H9 (cell line): ENCODE data around the gene SERINC3. TPM values are rescaled to one million over a fixed set of nuclear protein-coding genes. Genes with fewer than 3 reads are reported as not detected.

Experiments
- DNase-seq: peaks from one replicate; pipeline ENCODE4 v3.0.0-alpha.2; 2017
- H2AFZ ChIP-seq: one replicate; pipeline ENCODE4 v1.6.1; 2013; ENCODE audit warnings: mild to moderate bottlenecking, low read length, control low read depth, moderate library complexity
- H2AK5ac ChIP-seq: 2 replicates; pipeline ENCODE4 v1.6.1; 2013; ENCODE audit warnings: low read length, control low read depth, mixed read lengths; ENCODE audit not compliant: insufficient read length
- H2BK120ac ChIP-seq: one replicate; pipeline ENCODE4 v1.6.1; 2013; ENCODE audit warnings: low read depth, mild to moderate bottlenecking, low read length, control low read depth, inconsistent platforms; ENCODE audit not compliant: poor library complexity, severe bottlenecking
- H2BK12ac ChIP-seq: 2 replicates; pipeline ENCODE4 v1.6.1; 2013; ENCODE audit warnings: low read length, control low read depth, mixed read lengths, low read depth; ENCODE audit not compliant: insufficient read length
- H2BK15ac ChIP-seq: 2 replicates; pipeline ENCODE4 v1.6.1; 2013; ENCODE audit warnings: low read depth, low read length, control low read depth
- H2BK20ac ChIP-seq: one replicate; pipeline ENCODE4 v1.6.1; 2013; ENCODE audit warnings: low read depth, mild to moderate bottlenecking, low read length, control low read depth, inconsistent platforms; ENCODE audit not compliant: poor library complexity, severe bottlenecking
- H2BK5ac ChIP-seq: 2 replicates; pipeline ENCODE4 v1.6.1; 2013; ENCODE audit warnings: low read length, control low read depth, mixed read lengths; ENCODE audit not compliant: insufficient read length
- H3K14ac ChIP-seq: 2 replicates; pipeline ENCODE4 v1.6.1; 2013; ENCODE audit warnings: low read length, control low read depth; ENCODE audit not compliant: insufficient read depth
- H3K18ac ChIP-seq: 2 replicates; pipeline ENCODE4 v1.6.1; 2013; ENCODE audit warnings: low read depth, mild to moderate bottlenecking, mixed read lengths, low read length, control low read depth; ENCODE audit not compliant: insufficient read length
- H3K23ac ChIP-seq: 2 replicates; pipeline ENCODE4 v1.6.1; 2013; ENCODE audit warnings: low read length, control low read depth, mixed read lengths, low read depth; ENCODE audit not compliant: insufficient read length
- H3K23me2 ChIP-seq: 2 replicates; pipeline ENCODE4 v1.6.1; 2013; ENCODE audit warnings: low read depth, mild to moderate bottlenecking, mixed read lengths, low read length, control low read depth; ENCODE audit not compliant: insufficient read length, poor library complexity, severe bottlenecking
- H3K27ac ChIP-seq: 2 replicates; pipeline ENCODE4 v1.5.1; 2013; ENCODE audit warnings: low read length, control low read depth, mixed read lengths, low read depth; ENCODE audit not compliant: insufficient read length
- H3K27me3 ChIP-seq: 2 replicates; pipeline ENCODE4 v1.6.1; 2013; ENCODE audit warnings: low read length, control low read depth, inconsistent platforms; ENCODE audit not compliant: insufficient read depth
- H3K4ac ChIP-seq: 2 replicates; pipeline ENCODE4 v1.6.1; 2013; ENCODE audit warnings: low read depth, mild to moderate bottlenecking, control low read depth, inconsistent platforms, low read length, moderate library complexity
- H3K4me1 ChIP-seq: 2 replicates; pipeline ENCODE4 v1.6.1; 2013; ENCODE audit warnings: low read length, control low read depth, inconsistent platforms; ENCODE audit not compliant: insufficient read depth
- H3K4me2 ChIP-seq: 2 replicates; pipeline ENCODE4 v1.6.1; 2013; ENCODE audit warnings: low read length, control low read depth, mixed read lengths; ENCODE audit not compliant: insufficient read length, insufficient read depth
- H3K56ac ChIP-seq: 2 replicates; pipeline ENCODE4 v1.6.1; 2013; ENCODE audit warnings: low read depth, mild to moderate bottlenecking, mixed read lengths, low read length, control low read depth; ENCODE audit not compliant: insufficient read length
- H3K79me1 ChIP-seq: 2 replicates; pipeline ENCODE4 v1.6.1; 2013; ENCODE audit warnings: low read depth, mild to moderate bottlenecking, moderate library complexity, low read length, control low read depth, inconsistent platforms; ENCODE audit not compliant: insufficient read depth, poor library complexity, severe bottlenecking
- H3K79me2 ChIP-seq: 2 replicates; pipeline ENCODE4 v1.6.1; 2013; ENCODE audit warnings: low read length, control low read depth, inconsistent platforms; ENCODE audit not compliant: insufficient read depth
- H3K9ac ChIP-seq: 2 replicates; pipeline ENCODE4 v1.6.1; 2013; ENCODE audit warnings: low read length, control low read depth, mixed read lengths; ENCODE audit not compliant: insufficient read length; ENCODE audit errors: extremely low read depth
- H3K9me3 ChIP-seq: one replicate; pipeline ENCODE4 v1.6.1; 2013; ENCODE audit warnings: low read depth, low read length, inconsistent platforms; ENCODE audit not compliant: control insufficient read depth
- H3T11ph ChIP-seq: one replicate; pipeline ENCODE4 v1.6.1; 2013; ENCODE audit warnings: mild to moderate bottlenecking, low read length, control low read depth, inconsistent platforms
- H4K20me1 ChIP-seq: one replicate; pipeline ENCODE4 v1.6.1; 2013; ENCODE audit not compliant: control insufficient read depth, insufficient read length, insufficient read depth
- H4K5ac ChIP-seq: 2 replicates; pipeline ENCODE4 v1.6.1; 2013; ENCODE audit warnings: low read depth, mild to moderate bottlenecking, mixed read lengths, low read length, control low read depth; ENCODE audit not compliant: insufficient read length
- H4K8ac ChIP-seq: replicated peaks from 2 replicates; pipeline ENCODE4 v1.6.1; 2013; ENCODE audit warnings: low read length, control low read depth, mixed read lengths, low read depth; ENCODE audit not compliant: insufficient read length
- H4K91ac ChIP-seq: 2 replicates; pipeline ENCODE4 v1.6.1; 2013; ENCODE audit warnings: low read depth, mild to moderate bottlenecking, moderate library complexity, mixed read lengths, low read length, control low read depth; ENCODE audit not compliant: insufficient read length
- H3K27ac Mint-ChIP-seq, 3 experiments: 2 replicates in 2 of 3; 3 replicates in 1 of 3; pipeline ENCODE4 v1.8.0; 2020 to 2021; ENCODE audit warnings: mixed read lengths in 3 of 3, mild to moderate bottlenecking in 1 of 3, moderate library complexity in 1 of 3
- H3K27me3 Mint-ChIP-seq: 2 replicates; pipeline ENCODE4 v1.8.0; 2021; ENCODE audit warnings: low read depth, mild to moderate bottlenecking, moderate library complexity, mixed read lengths
- H3K36me3 Mint-ChIP-seq, 3 experiments: 2 replicates in 2 of 3; 3 replicates in 1 of 3; pipeline ENCODE4 v1.8.0; 2020 to 2021; ENCODE audit warnings: low read depth in 3 of 3, mixed read lengths in 3 of 3; ENCODE audit not compliant: insufficient read depth in 1 of 3
- H3K4me1 Mint-ChIP-seq, 2 experiments: 2 replicates each; pipeline ENCODE4 v1.8.0; 2020; ENCODE audit warnings: mixed read lengths in 2 of 2
- H3K4me3 Mint-ChIP-seq, 2 experiments: 2 replicates in 1 of 2; 3 replicates in 1 of 2; pipeline ENCODE4 v1.8.0; 2020 to 2021; ENCODE audit warnings: mild to moderate bottlenecking in 2 of 2, mixed read lengths in 2 of 2, moderate library complexity in 1 of 2
- H3K9me3 Mint-ChIP-seq, 2 experiments: 2 replicates in 1 of 2; 3 replicates in 1 of 2; pipeline ENCODE4 v1.8.0; 2020; ENCODE audit warnings: mild to moderate bottlenecking in 2 of 2, mixed read lengths in 2 of 2, moderate library complexity in 1 of 2
- WGBS: extraction: QIAGEN DNeasy Blood & Tissue Kit; methylation state at CpG from one replicate; pipeline ENCODE4 v1.1.7; 2013; ENCODE audit warnings: missing lambda C conversion rate, low lambda C conversion rate, mixed read lengths; ENCODE audit not compliant: insufficient read length; ENCODE audit errors: extremely low coverage; 5-methylcytosine and 5-hydroxymethylcytosine counted together
- total RNA-seq: library from RNA; stranded (reverse); gene quantifications from 2 replicates; pipeline ENCODE4 v1.2.1, GENCODE V29; 2021
- TF ChIP-seq, protein P1 (sequence below): fragments of 200-600 bp; sonication (generic); conservative IDR thresholded peaks from 3 replicates; pipeline ENCODE4 v1.8.0; 2021; ENCODE audit warnings: antibody characterized with exemption, mild to moderate bottlenecking

Gene SERINC3
- total RNA-seq, 1 experiment from 2014 or later: 41.5 TPM

DNA sequence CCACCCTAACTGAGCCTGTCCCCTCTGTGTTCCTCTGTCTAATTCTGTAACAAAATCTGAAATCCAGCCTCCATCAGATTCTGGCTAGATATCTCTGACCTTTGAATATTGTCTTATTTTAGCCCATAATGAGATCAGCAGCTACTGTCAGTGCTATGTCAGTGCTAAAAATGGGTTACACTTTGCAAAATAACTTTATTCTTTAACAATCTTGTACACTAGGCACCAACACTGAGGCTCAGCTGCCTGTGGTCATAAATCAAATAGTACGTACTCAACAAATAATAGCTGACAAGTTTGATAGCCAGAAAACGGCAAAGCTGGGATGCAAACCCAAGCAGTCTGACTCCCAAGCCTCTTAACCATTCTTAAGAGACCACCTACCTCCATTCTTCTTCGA, 24.1 kb downstream of the SERINC3 start:
- Histone ChIP-seq H3K56ac (no peak overlapping the region), H2BK120ac (no peak overlapping the region), H3K4me1 (no peaks in the 10 kb centered on the region), H2BK12ac (no peak overlapping the region), H3K79me1 (no peaks in the 10 kb centered on the region), H3K4me2 (no peak overlapping the region), H3K79me2 (no peaks in the 10 kb centered on the region), H3K27me3 (no peaks in the 10 kb centered on the region), H2BK20ac (no peak overlapping the region), H3K27ac (no peak overlapping the region), H3T11ph (no peak overlapping the region), H3K14ac (no peak overlapping the region), H2BK5ac (no peak overlapping the region), H4K20me1 (no peaks in the 10 kb centered on the region), H2AFZ (no peak overlapping the region), H3K9me3 (no peaks in the 10 kb centered on the region), H3K9ac (no peak overlapping the region), H4K5ac (no peak overlapping the region), H3K4ac (no peak overlapping the region), H4K8ac (no peak overlapping the region), H3K23me2 (no peaks in the 10 kb centered on the region), H3K18ac (no peak overlapping the region), H4K91ac (no peak overlapping the region), H2BK15ac (no peak overlapping the region), H3K23ac (no peak overlapping the region), H2AK5ac (no peak overlapping the region)
- TF ChIP-seq, protein P1, sequence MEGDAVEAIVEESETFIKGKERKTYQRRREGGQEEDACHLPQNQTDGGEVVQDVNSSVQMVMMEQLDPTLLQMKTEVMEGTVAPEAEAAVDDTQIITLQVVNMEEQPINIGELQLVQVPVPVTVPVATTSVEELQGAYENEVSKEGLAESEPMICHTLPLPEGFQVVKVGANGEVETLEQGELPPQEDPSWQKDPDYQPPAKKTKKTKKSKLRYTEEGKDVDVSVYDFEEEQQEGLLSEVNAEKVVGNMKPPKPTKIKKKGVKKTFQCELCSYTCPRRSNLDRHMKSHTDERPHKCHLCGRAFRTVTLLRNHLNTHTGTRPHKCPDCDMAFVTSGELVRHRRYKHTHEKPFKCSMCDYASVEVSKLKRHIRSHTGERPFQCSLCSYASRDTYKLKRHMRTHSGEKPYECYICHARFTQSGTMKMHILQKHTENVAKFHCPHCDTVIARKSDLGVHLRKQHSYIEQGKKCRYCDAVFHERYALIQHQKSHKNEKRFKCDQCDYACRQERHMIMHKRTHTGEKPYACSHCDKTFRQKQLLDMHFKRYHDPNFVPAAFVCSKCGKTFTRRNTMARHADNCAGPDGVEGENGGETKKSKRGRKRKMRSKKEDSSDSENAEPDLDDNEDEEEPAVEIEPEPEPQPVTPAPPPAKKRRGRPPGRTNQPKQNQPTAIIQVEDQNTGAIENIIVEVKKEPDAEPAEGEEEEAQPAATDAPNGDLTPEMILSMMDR: no peak
- Mint-ChIP-seq H3K27me3 (no peaks in the 10 kb centered on the region), H3K9me3 (no peaks in the 10 kb centered on the region), H3K36me3 (peaks cover 5 to 55% (median 43%) of the 10 kb centered on the region in 3 experiments; a peak in 5 of 7 replicates), H3K27ac (no peak overlapping the region), H3K4me3 (no peak overlapping the region), H3K4me1 (no peaks in the 10 kb centered on the region)
- no peak for DNase-seq
- WGBS: no CpG with 5 or more reads among the region's 3 CpGs
